ENCODE results near the gene GCM1. TPM values are rescaled to one million over a fixed set of nuclear protein-coding genes. Genes with fewer than 3 reads are reported as not detected.

Gene GCM1
- total and polyA plus RNA-seq, 9 of the 15 experiments (the other 6 are each of a cell fraction or from before 2014, with no cell fraction given) = not detected

DNA sequence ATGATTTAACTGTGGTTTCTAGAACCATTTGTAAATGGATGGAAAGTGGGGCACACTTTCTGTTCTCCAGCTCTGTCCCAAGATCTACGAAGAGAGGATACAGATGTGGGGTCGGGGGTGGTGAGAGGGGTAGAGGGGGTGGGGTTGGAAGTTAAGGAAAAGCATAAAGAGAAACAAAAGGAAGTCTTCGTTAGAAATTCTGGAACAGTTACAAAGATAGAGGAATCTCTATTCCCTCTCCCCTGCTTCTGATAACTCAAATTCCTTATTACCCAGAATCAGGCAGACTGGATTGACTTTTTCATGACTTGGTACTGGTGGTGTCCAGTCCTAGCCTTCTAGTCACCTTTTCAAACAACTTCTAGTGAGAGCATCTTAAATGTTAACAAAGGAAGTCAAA lies 4.9 kb downstream of the GCM1 start (continued):
- no peak for TF ChIP-seq AFF4 (CRISPR knock-in tag; IDR thresholded peaks at IDR 0.05)
- TF ChIP-seq SMAD2 (IDR thresholded peaks at IDR 0.05; ENCODE audit: low read depth, low read length) = no peak
- TF ChIP-seq, protein P1, sequence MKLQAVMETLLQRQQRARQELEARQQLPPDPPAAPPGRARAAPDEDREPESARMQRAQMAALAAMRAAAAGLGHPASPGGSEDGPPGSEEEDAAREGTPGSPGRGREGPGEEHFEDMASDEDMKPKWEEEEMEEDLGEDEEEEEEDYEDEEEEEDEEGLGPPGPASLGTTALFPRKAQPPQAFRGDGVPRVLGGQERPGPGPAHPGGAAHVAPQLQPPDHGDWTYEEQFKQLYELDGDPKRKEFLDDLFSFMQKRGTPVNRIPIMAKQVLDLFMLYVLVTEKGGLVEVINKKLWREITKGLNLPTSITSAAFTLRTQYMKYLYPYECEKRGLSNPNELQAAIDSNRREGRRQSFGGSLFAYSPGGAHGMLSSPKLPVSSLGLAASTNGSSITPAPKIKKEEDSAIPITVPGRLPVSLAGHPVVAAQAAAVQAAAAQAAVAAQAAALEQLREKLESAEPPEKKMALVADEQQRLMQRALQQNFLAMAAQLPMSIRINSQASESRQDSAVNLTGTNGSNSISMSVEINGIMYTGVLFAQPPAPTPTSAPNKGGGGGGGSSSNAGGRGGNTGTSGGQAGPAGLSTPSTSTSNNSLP (IDR thresholded peaks at IDR 0.05; ENCODE audit: borderline replicate concordance, low read depth, low read length) = no peak

- in situ Hi-C loops (cut with MboI) = no loop called here
- Histone ChIP-seq H3K4me3 (no peak overlapping the region), H3K4me2 (ENCODE audit: insufficient read depth, low read length) (no peak overlapping the region), H3K27ac (ENCODE audit: extremely low read depth, low read depth, low read length) (no peak overlapping the region), H3K9me1 (ENCODE audit: control insufficient read depth, insufficient read depth, low read length) (no peaks in the 10 kb centered on the region), H3K36me3 (ENCODE audit: control insufficient read depth, insufficient read depth, low read length) (no peaks in the 10 kb centered on the region), H4K20me1 (replicated peaks; ENCODE audit: control insufficient read depth, insufficient read depth, low read length) (no peaks in the 10 kb centered on the region), H2AFZ (ENCODE audit: low read depth, low read length) (no peak overlapping the region), H3K9ac (ENCODE audit: insufficient read depth in 1 of 2, low read depth in 2 of 2, low read length in 2 of 2) (no peak overlapping the region), H3K79me2 (ENCODE audit: control insufficient read depth, insufficient read depth, low read length) (no peaks in the 10 kb centered on the region), H3K27me3 (ENCODE audit: control insufficient read depth in 2 of 2, insufficient read depth in 2 of 2, low read length in 2 of 2) (peaks cover 0 to 4% of the 10 kb centered on the region in 2 experiments; a peak in 1 of 5 replicates), H3K4me1 (replicated peaks in 1 of 2; ENCODE audit: control insufficient read depth in 2 of 2, insufficient read depth in 2 of 2, low read length in 2 of 2) (no peaks in the 10 kb centered on the region), H3K9me3 (replicated peaks; ENCODE audit: control insufficient read depth, insufficient read depth, low read depth, low read length) (peaks cover 1% of the 10 kb centered on the region; the same call in 1 of the 2 replicates)
- 0% methylated on average over 3 of the region's 3 CpGs for WGBS (ENCODE audit: insufficient coverage, low coverage, missing lambda C conversion rate)
- DNase-seq (ENCODE audit: extremely low read depth in 1 of 4, low spot score in 3 of 4) (no peak), FAIRE-seq (no peak), ATAC-seq (no peak)
- no TSS peak for BruUV-seq (replicated peaks)
- CTCF ChIA-PET (ENCODE audit: low intra/inter-chr PET ratio) = no interaction called here
- intact Hi-C loops (cut with micrococcal nuclease) = no loop called here
- POLR2A ChIA-PET = no interaction called here
- TF ChIP-seq TEAD4 (IDR thresholded peaks at IDR 0.05; ENCODE audit: low read length) (no peak), TEAD4 (CRISPR knock-in tag; IDR thresholded peaks at IDR 0.05; ENCODE audit: borderline replicate concordance) (no peak), E2F5 (CRISPR knock-in tag; IDR thresholded peaks at IDR 0.05) (no peak), CBX5 (IDR thresholded peaks at IDR 0.05; ENCODE audit: borderline replicate concordance, low read depth) (no peak)
- TF ChIP-seq, protein P2, sequence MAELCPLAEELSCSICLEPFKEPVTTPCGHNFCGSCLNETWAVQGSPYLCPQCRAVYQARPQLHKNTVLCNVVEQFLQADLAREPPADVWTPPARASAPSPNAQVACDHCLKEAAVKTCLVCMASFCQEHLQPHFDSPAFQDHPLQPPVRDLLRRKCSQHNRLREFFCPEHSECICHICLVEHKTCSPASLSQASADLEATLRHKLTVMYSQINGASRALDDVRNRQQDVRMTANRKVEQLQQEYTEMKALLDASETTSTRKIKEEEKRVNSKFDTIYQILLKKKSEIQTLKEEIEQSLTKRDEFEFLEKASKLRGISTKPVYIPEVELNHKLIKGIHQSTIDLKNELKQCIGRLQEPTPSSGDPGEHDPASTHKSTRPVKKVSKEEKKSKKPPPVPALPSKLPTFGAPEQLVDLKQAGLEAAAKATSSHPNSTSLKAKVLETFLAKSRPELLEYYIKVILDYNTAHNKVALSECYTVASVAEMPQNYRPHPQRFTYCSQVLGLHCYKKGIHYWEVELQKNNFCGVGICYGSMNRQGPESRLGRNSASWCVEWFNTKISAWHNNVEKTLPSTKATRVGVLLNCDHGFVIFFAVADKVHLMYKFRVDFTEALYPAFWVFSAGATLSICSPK (IDR thresholded peaks at IDR 0.05; ENCODE audit: borderline replicate concordance) = no peak
These were observed 5.8 kb downstream of the GCM1 start for GRCh38 chr6:53142810-53143209.
